ENCODE measurements around the gene CHORDC1.
"Not testable (repeated sequence)": the region's sequence is repeated elsewhere in the genome, so short reads cannot be mapped to it uniquely, and the experiment has no call there.

The CHORDC1 gene

DNA sequence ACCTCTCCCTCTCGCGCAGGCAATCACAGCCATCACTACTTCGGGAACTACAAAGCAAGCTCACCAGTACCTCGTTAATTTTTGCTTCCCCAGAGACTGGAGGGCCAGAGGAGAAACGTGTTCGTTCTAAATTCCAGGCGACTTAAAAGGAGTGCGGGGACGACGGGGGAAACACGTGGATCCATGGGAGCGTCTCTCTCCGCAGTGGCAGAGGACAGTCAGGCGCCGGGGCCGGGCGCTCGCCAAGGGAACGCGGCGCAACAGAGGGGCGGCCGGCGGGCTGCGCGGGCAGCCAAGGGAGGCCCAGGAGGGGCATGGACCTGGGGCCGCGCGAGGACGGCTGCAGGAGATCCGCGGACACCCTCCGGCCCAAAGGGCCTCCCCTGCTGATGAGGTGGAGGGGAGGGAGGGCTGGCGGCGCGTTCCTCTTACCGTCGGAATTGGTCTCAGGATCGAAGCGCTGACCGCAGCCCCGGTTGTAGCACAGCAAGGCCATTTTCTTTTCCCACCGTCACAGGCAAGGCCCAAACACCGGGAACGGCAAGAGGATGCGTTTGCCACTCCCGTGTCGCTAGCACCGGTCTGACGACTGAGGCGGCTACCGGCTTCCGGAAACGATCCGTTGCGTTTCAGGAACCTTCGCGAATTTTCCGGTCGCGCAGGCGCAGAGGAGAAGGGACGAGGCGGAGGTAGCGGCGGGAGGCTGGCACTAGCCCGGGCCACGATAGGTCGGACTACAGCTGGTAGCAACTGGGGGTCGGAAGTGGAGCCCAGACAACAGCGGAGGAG is at the start of gene CHORDC1:
Gene CHORDC1, minus strand, starts transcription at position 591 of the 789 bp plus-strand sequence. Its CDS starts 95 bp downstream, at position 496.
- Histone ChIP-seq H3K9me3 (ENCODE audit: low read length) (no peaks in the 10 kb centered on the region), H3K4me1 (ENCODE audit: insufficient read depth, low read length) (peaks cover 26% of the 10 kb centered on the region), H3K27me3 (ENCODE audit: insufficient read depth, low read length) (no peaks in the 10 kb centered on the region), H3K4me3 (ENCODE audit: low read length) (peak within 1 kb of the TSS; percentile 84), H3K36me3 (ENCODE audit: insufficient read depth, low read length) (no peaks in the 10 kb centered on the region), H2AFZ (ENCODE audit: low read depth, low read length) (peak within 1 kb of the TSS; percentile 72)

DNA sequence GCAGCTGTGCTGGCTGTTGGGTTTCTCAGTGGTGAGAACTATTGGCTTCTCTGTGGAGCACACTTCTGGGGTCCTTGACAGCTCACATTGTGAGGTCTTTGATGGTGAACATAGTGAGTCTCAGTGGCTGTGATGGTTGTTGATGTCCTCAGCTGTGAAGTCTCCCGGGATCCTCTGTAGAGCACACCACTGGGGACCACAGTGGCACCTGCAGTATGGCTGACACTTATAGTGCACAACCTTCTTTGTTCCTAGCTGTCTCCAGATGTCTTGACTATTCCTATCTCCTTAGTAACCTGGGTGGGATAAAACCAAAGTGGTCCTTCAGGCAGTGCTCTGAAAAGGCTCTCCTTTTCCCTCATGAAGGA is 34.3 kb upstream of the CHORDC1 start:
- Histone ChIP-seq H3K4me1 (ENCODE audit: insufficient read depth, low read length) (no peaks in the 10 kb centered on the region), H2AFZ (ENCODE audit: low read depth, low read length) (no peak overlapping the region), H3K4me3 (ENCODE audit: low read length) (no peak overlapping the region), H3K9me3 (ENCODE audit: low read length) (no peaks in the 10 kb centered on the region), H3K27me3 (ENCODE audit: insufficient read depth, low read length) (no peaks in the 10 kb centered on the region), H3K36me3 (ENCODE audit: insufficient read depth, low read length) (no peaks in the 10 kb centered on the region)

- Histone ChIP-seq H2AFZ (ENCODE audit: low read depth, low read length) (no peak overlapping the region), H3K27me3 (ENCODE audit: insufficient read depth, low read length) (no peaks in the 10 kb centered on the region), H3K36me3 (ENCODE audit: insufficient read depth, low read length) (no peaks in the 10 kb centered on the region), H3K9me3 (ENCODE audit: low read length) (no peaks in the 10 kb centered on the region), H3K4me3 (ENCODE audit: low read length) (no peak overlapping the region), H3K4me1 (ENCODE audit: insufficient read depth, low read length) (no peaks in the 10 kb centered on the region)
Measured at GRCh38 chr11:90256404-90257157, 33.7 kb upstream of the CHORDC1 start.

DNA sequence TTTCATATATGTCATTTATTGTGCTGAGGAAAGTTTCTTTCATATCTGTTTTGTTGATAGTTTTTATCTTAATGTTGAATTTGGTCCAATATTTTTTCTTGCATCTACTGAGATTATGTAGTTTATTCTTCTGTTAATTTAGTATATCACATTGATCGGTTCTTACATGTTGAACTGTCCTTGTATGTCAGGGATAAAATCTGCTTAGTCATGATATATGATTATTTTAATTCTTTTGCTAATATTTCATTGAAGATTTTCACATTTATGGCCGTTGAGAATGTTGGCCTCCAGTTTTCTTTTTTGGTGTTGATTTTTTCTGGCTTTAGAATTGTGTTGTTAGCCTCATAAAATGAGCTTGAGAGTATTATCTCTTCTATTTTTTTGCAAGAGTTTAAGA is 31.2 kb upstream of the CHORDC1 start:
- Histone ChIP-seq H3K36me3 (ENCODE audit: insufficient read depth, low read length) (no peaks in the 10 kb centered on the region), H3K27me3 (ENCODE audit: insufficient read depth, low read length) (no peaks in the 10 kb centered on the region), H3K9me3 (ENCODE audit: low read length) (no peaks in the 10 kb centered on the region), H3K4me3 (ENCODE audit: low read length) (no peak overlapping the region), H2AFZ (ENCODE audit: low read depth, low read length) (no peak overlapping the region), H3K4me1 (ENCODE audit: insufficient read depth, low read length) (no peaks in the 10 kb centered on the region)

GRCh38 chr11:90252053-90252452 is 29.2 kb upstream of the CHORDC1 start:
- H3K9me3 ChIP-seq (ENCODE audit: low read length), result no peaks in the 10 kb centered on the region
- no peak overlapping the region for H2AFZ ChIP-seq (ENCODE audit: low read depth, low read length)
- no peaks in the 10 kb centered on the region for H3K27me3 ChIP-seq (ENCODE audit: insufficient read depth, low read length)
- no peaks in the 10 kb centered on the region for H3K36me3 ChIP-seq (ENCODE audit: insufficient read depth, low read length)
- no peak overlapping the region for H3K4me3 ChIP-seq (ENCODE audit: low read length)
- H3K4me1 ChIP-seq (ENCODE audit: insufficient read depth, low read length), result no peaks in the 10 kb centered on the region

- H3K9me3 ChIP-seq (ENCODE audit: low read length), result no peaks in the 10 kb centered on the region
Measured at GRCh38 chr11:90251599-90251998, 28.8 kb upstream of the CHORDC1 start.

DNA sequence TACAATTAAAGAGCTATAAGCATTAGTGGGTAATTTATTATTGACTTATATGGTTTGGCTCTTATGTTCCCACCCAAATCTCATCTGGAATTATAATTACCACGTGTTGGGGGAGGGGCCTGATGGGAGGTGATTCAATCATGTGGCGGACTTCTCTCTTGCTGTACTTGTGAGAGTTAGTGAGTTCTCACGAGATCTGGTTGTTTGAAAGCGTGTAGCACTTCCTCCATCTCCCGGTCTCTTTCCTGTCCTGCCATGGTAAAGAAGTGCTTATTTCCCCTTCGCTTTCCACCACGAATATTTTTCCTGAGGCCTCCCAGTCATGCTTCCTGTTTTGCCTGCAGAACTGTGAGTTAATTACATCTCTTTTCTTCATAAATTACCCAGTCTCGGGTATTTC is 28.1 kb upstream of the CHORDC1 start:
- no peaks in the 10 kb centered on the region for H3K4me1 ChIP-seq (ENCODE audit: insufficient read depth, low read length)
- no peak overlapping the region for H3K4me3 ChIP-seq (ENCODE audit: low read length)
- no peaks in the 10 kb centered on the region for H3K27me3 ChIP-seq (ENCODE audit: insufficient read depth, low read length)
- no peak overlapping the region for H2AFZ ChIP-seq (ENCODE audit: low read depth, low read length)
- H3K36me3 ChIP-seq (ENCODE audit: insufficient read depth, low read length), result no peaks in the 10 kb centered on the region
- H3K9me3 ChIP-seq (ENCODE audit: low read length), result no peaks in the 10 kb centered on the region

More at GRCh38 chr11:90251599-90251998, 28.8 kb upstream of the CHORDC1 start:
- Histone ChIP-seq H3K36me3 (ENCODE audit: insufficient read depth, low read length) (no peaks in the 10 kb centered on the region), H2AFZ (ENCODE audit: low read depth, low read length) (no peak overlapping the region), H3K27me3 (ENCODE audit: insufficient read depth, low read length) (no peaks in the 10 kb centered on the region), H3K4me1 (ENCODE audit: insufficient read depth, low read length) (no peaks in the 10 kb centered on the region), H3K4me3 (ENCODE audit: low read length) (no peak overlapping the region)

DNA sequence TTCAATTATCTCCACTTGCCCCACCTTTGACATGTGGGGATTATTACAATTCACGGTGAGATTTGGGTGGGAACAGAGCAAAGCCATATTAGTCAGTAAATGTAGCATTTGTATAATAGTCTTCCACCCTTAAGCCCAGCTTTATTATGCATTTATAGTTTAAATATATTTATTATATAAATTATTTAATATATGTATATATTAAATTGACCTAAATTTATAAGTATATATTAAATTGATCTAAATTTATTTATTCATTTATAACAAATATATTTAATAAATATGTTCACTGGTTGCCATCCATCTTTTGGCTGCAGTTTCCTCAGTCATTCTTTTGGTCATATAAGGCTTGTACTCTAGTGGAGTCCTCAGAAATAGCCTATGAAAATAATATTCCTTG is 23.6 kb upstream of the CHORDC1 start:
- no peaks in the 10 kb centered on the region for H3K4me1 ChIP-seq (ENCODE audit: insufficient read depth, low read length)
- no peaks in the 10 kb centered on the region for H3K36me3 ChIP-seq (ENCODE audit: insufficient read depth, low read length)

DNA sequence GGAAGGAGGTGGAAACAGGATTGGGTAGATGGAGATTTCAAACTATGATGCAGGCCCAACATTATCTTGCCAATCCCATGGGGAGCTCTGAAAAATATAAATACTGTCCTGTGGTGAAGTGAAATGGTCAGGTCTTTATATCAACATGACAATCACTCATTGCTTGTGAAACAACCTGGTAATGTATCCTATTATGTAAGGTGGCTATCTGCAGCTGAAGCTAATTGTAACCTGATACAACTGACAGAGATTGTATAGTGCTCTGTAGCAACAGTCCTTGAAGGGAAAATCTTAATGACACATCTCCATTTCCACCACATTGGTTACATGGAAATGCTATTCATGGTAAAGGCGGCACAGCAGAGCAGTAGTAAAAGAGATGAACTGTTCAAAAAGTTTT is 20.7 kb upstream of the CHORDC1 start:
- no peak overlapping the region for H2AFZ ChIP-seq (ENCODE audit: low read depth, low read length)
- H3K27me3 ChIP-seq (ENCODE audit: insufficient read depth, low read length), result no peaks in the 10 kb centered on the region
- no peak overlapping the region for H3K4me3 ChIP-seq (ENCODE audit: low read length)
- H3K4me1 ChIP-seq (ENCODE audit: insufficient read depth, low read length), result no peaks in the 10 kb centered on the region
- H3K9me3 ChIP-seq (ENCODE audit: low read length), result no peaks in the 10 kb centered on the region
- no peaks in the 10 kb centered on the region for H3K36me3 ChIP-seq (ENCODE audit: insufficient read depth, low read length)

More for the DNA sequence above, 23.6 kb upstream of the CHORDC1 start:
- Histone ChIP-seq H3K4me3 (ENCODE audit: low read length) (no peak overlapping the region), H3K9me3 (ENCODE audit: low read length) (no peaks in the 10 kb centered on the region), H2AFZ (ENCODE audit: low read depth, low read length) (no peak overlapping the region), H3K27me3 (ENCODE audit: insufficient read depth, low read length) (no peaks in the 10 kb centered on the region)

DNA sequence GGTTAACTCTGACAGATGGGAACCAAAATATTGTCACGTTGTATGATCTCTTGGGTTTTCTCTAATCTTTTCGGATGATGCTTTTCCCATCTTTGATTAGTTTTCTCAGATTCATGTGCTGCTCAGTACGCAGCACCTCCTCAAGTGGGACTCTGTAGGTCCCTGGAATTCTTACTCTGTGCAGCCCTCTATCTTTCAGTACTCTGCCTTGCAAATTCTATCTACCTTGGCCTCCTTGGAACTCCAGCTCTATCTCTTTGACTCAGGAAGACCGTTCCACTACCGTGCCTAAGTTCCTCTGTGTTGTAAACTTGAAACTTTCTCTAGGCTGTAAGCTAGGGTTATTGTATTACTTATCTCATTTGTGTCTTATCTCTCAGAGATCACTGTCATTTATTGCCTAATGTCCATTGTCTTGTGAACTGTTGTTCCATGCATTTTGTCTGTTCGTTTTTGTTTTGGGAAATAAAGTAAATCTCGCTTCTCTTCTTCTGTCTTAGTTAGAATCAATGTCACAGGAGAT is 20.1 kb upstream of the CHORDC1 start:
- Histone ChIP-seq H3K4me1 (ENCODE audit: insufficient read depth, low read length) (no peaks in the 10 kb centered on the region), H3K9me3 (ENCODE audit: low read length) (no peaks in the 10 kb centered on the region), H3K36me3 (ENCODE audit: insufficient read depth, low read length) (no peaks in the 10 kb centered on the region), H3K27me3 (ENCODE audit: insufficient read depth, low read length) (no peaks in the 10 kb centered on the region), H3K4me3 (ENCODE audit: low read length) (no peak overlapping the region), H2AFZ (ENCODE audit: low read depth, low read length) (no peak overlapping the region)

- Histone ChIP-seq H3K4me3 (ENCODE audit: low read length) (no peak overlapping the region), H3K4me1 (ENCODE audit: insufficient read depth, low read length) (no peaks in the 10 kb centered on the region)
Measured at GRCh38 chr11:90241414-90241813, 18.6 kb upstream of the CHORDC1 start.

DNA sequence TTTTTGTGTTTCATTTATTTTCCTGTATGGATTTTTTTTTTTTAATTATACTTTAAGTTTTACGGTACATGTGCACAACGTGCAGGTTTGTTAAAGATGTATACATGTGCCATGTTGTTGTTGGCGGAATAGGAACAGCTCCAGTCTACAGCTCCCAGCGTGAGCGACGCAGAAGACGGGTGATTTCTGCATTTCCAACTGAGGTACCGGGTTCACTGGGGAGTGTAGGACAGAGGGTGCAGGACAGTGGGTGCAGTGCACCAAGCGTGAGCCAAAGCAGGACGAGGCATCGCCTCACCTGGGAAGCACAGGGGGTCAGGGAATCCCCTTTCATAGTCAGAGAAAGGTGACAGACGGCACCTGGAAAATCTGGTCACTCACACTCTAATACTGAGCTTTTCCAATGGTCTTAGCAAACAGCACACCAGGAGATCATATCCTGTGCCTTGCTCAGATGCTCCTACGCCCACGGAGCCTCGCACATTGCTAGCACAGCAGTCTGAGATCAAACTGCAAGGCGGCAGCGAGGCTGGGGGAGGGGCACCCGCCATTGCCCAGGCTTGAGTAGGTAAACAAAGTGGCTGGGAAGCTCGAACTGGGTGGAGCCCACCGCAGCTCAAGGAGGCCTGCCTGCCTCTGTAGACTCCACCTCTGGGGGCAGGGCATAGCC is 17.3 kb upstream of the CHORDC1 start:
- not testable (repeated sequence) for H3K9me3 ChIP-seq (ENCODE audit: low read length); H3K4me1 ChIP-seq (ENCODE audit: insufficient read depth, low read length); H3K36me3 ChIP-seq (ENCODE audit: insufficient read depth, low read length); H3K27me3 ChIP-seq (ENCODE audit: insufficient read depth, low read length)
- Histone ChIP-seq H2AFZ (ENCODE audit: low read depth, low read length) (peak overlapping the region; percentile 52), H3K4me3 (ENCODE audit: low read length) (peak overlapping the region; percentile 11)

More at GRCh38 chr11:90241414-90241813, 18.6 kb upstream of the CHORDC1 start:
- Histone ChIP-seq H3K9me3 (ENCODE audit: low read length) (no peaks in the 10 kb centered on the region), H2AFZ (ENCODE audit: low read depth, low read length) (no peak overlapping the region), H3K27me3 (ENCODE audit: insufficient read depth, low read length) (no peaks in the 10 kb centered on the region), H3K36me3 (ENCODE audit: insufficient read depth, low read length) (no peaks in the 10 kb centered on the region)

GRCh38 chr11:90237004-90237403 is 14.2 kb upstream of the CHORDC1 start:
- Histone ChIP-seq H2AFZ (ENCODE audit: low read depth, low read length) (no peak overlapping the region), H3K27me3 (ENCODE audit: insufficient read depth, low read length) (peaks cover 2% of the 10 kb centered on the region), H3K4me1 (ENCODE audit: insufficient read depth, low read length) (no peaks in the 10 kb centered on the region), H3K9me3 (ENCODE audit: low read length) (no peaks in the 10 kb centered on the region), H3K36me3 (ENCODE audit: insufficient read depth, low read length) (no peaks in the 10 kb centered on the region), H3K4me3 (ENCODE audit: low read length) (no peak overlapping the region)

Data from neuron (in vitro differentiated cells).